B cell (primary cell): ENCODE measurements around the gene ZG16.

Source experiments
- EZH2 ChIP-seq: IDR thresholded peaks from 2 replicates; pipeline ENCODE4 v1.6.1; 2012; ENCODE audit warnings: borderline replicate concordance, low read depth, mild to moderate bottlenecking, moderate library complexity, low read length; ENCODE audit not compliant: insufficient read depth, poor library complexity, severe bottlenecking
- TF ChIP-seq, protein P1 (sequence below): fragments of 200-600 bp; IDR thresholded peaks from one replicate; pipeline ENCODE4 v1.8.0; 2022; ENCODE audit warnings: antibody characterized with exemption, mild to moderate bottlenecking

DNA sequence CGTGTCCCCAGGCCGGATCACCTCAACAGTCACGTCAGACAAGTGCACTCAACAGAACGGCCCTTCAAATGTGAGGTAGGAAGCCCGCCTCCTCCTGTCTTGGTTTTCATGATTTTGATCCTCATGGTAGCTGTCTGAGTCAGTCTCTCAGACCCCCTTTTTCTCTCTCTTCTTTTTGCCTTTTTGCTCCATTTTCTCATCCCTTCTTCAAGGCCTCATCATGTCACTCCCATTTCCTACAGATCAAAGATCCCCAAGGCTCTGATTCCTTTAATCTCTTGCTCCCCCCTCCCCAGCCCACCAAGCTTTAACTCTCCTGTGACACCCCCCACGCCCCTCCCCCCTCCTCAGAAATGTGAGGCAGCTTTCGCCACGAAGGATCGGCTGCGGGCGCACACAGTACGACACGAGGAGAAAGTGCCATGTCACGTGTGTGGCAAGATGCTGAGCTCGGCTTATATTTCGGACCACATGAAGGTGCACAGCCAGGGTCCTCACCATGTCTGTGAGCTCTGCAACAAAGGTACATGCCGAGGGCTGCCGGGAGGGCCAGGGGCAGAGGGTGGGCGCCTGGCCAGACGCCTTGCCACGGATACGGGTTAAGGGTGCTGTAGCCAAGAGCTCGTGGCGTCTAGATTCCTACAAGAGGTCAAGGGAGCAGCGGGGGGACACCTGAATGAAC, 30.3 kb downstream of the ZG16 start:
- TF ChIP-seq, protein P1, sequence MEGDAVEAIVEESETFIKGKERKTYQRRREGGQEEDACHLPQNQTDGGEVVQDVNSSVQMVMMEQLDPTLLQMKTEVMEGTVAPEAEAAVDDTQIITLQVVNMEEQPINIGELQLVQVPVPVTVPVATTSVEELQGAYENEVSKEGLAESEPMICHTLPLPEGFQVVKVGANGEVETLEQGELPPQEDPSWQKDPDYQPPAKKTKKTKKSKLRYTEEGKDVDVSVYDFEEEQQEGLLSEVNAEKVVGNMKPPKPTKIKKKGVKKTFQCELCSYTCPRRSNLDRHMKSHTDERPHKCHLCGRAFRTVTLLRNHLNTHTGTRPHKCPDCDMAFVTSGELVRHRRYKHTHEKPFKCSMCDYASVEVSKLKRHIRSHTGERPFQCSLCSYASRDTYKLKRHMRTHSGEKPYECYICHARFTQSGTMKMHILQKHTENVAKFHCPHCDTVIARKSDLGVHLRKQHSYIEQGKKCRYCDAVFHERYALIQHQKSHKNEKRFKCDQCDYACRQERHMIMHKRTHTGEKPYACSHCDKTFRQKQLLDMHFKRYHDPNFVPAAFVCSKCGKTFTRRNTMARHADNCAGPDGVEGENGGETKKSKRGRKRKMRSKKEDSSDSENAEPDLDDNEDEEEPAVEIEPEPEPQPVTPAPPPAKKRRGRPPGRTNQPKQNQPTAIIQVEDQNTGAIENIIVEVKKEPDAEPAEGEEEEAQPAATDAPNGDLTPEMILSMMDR, result no peak
- no peak for TF ChIP-seq EZH2
